ENCODE measurements around the gene ANKRD20A1.
"Not testable (repeated sequence)": the region's sequence is repeated elsewhere in the genome, so short reads cannot be mapped to it uniquely, and the experiment has no call there.

ANKRD20A1 gene

GRCh38 chr9:67858871-67859270, at the start of gene ANKRD20A1:
ANKRD20A1 (plus strand) TSS chr9:67858931; CDS start chr9:67859427, 496 bp downstream.
- DNase-seq (ENCODE audit: low spot score) = not testable (repeated sequence)

GRCh38 chr9:67832088-67832487, 26.6 kb upstream of the ANKRD20A1 start:
- DNase-seq (ENCODE audit: low spot score) = not testable (repeated sequence)
